Osteoblast (primary cell): ENCODE measurements around the gene MSMP. TPM values are rescaled to one million over a fixed set of nuclear protein-coding genes. Genes with fewer than 3 reads are reported as not detected.

Experiments used
- DNase-seq: peaks from one replicate; pipeline ENCODE4 v3.0.0; 2011; ENCODE audit warnings: low spot score, mixed read lengths; ENCODE audit not compliant: insufficient read length; ENCODE audit errors: missing footprints
- H2AFZ ChIP-seq: 2 replicates; pipeline ENCODE4 v1.6.0; 2011; ENCODE audit warnings: mild to moderate bottlenecking, low read length
- H3K27ac ChIP-seq: 2 replicates; pipeline ENCODE4 v1.5.1; 2011; ENCODE audit warnings: mild to moderate bottlenecking, low read depth, low read length, moderate library complexity
- H3K27me3 ChIP-seq: 2 replicates; pipeline ENCODE4 v1.6.0; 2012; ENCODE audit warnings: mild to moderate bottlenecking, control low read depth, inconsistent platforms, low read length, moderate library complexity; ENCODE audit not compliant: insufficient read depth
- H3K36me3 ChIP-seq: 2 replicates; pipeline ENCODE4 v1.5.1; 2011; ENCODE audit warnings: mild to moderate bottlenecking, low read length, control low read depth, moderate library complexity; ENCODE audit not compliant: insufficient read depth
- H3K4me1 ChIP-seq: 2 replicates; pipeline ENCODE4 v1.5.1; 2011; ENCODE audit warnings: mild to moderate bottlenecking, low read length, control low read depth, moderate library complexity; ENCODE audit not compliant: insufficient read depth
- H3K4me2 ChIP-seq: 2 replicates; pipeline ENCODE4 v1.6.0; 2011; ENCODE audit warnings: mild to moderate bottlenecking, low read length; ENCODE audit not compliant: insufficient read depth
- H3K4me3 ChIP-seq: fragments of 200-600 bp; sonication (generic); 3 replicates; pipeline ENCODE4 v1.5.1; 2012; ENCODE audit warnings: mild to moderate bottlenecking, low read length, inconsistent platforms; ENCODE audit not compliant: insufficient read depth
- H3K79me2 ChIP-seq: 2 replicates; pipeline ENCODE4 v1.6.0; 2012; ENCODE audit warnings: mild to moderate bottlenecking, low read length, control low read depth, inconsistent platforms; ENCODE audit not compliant: insufficient read depth
- H3K9me3 ChIP-seq: 2 replicates; pipeline ENCODE4 v1.5.1; 2011; ENCODE audit warnings: low read depth, low read length, control low read depth
- H4K20me1 ChIP-seq: 2 replicates; pipeline ENCODE4 v1.6.0; 2012; ENCODE audit warnings: mild to moderate bottlenecking, low read length, control low read depth; ENCODE audit not compliant: insufficient read depth
- CTCF ChIP-seq: IDR thresholded peaks from 2 replicates; pipeline ENCODE4 v1.5.1; 2011; ENCODE audit warnings: mild to moderate bottlenecking, low read depth, low read length, moderate library complexity; ENCODE audit errors: extremely low read depth
- total RNA-seq: library from RNA; depleted of rRNA; stranded (reverse); fragments of >200 nt; gene quantifications from 2 replicates; pipeline ENCODE4 v1.2.3, GENCODE V29; 2012

MSMP gene
- total RNA-seq, 1 donor: not detected

- H4K20me1 ChIP-seq: peaks cover 46% of the 10 kb centered on the region
- H3K27me3 ChIP-seq: no peaks in the 10 kb centered on the region
- no peak overlapping the region for H3K4me2 ChIP-seq
- no peaks in the 10 kb centered on the region for H3K9me3 ChIP-seq
- no peaks in the 10 kb centered on the region for H3K4me1 ChIP-seq
- peaks cover 54% of the 10 kb centered on the region for H3K79me2 ChIP-seq
- no peak for TF ChIP-seq CTCF
- no peak overlapping the region for H2AFZ ChIP-seq
- peaks cover 99% of the 10 kb centered on the region for H3K36me3 ChIP-seq
- DNase-seq: peak; percentile 10
- no peak overlapping the region for H3K4me3 ChIP-seq
- no peak overlapping the region for H3K27ac ChIP-seq
Observed at GRCh38 chr9:35714579-35715252, 39.4 kb downstream of the MSMP start.

- peaks cover 98% of the 10 kb centered on the region for H3K36me3 ChIP-seq
Observed at GRCh38 chr9:35714123-35714522, 40.0 kb downstream of the MSMP start.

DNA sequence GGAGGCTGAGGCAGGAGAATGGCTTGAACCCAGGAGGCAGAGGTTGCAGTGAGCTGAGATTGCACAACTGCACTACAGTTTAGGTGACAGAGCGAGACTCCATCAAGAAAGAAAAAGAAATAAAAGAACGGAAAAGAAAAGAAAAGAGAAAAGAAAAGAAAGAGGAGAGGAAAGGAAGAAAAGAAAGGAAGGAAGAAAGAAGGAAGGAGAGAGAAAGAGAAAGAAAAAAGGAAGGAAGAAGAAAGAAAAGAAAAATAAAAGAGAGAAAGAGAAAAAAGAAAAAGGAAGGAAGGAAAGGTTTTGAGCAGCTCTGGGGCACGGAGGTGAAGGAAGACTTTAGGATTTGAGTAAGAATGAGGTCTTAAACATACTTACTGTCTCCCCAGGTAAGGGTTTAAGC is 40.5 kb downstream of the MSMP start:
- Histone ChIP-seq H2AFZ (no peak overlapping the region), H3K27ac (no peak overlapping the region), H3K4me1 (no peaks in the 10 kb centered on the region), H4K20me1 (peaks cover 36% of the 10 kb centered on the region), H3K27me3 (no peaks in the 10 kb centered on the region), H3K4me3 (no peak overlapping the region), H3K79me2 (peaks cover 44% of the 10 kb centered on the region), H3K4me2 (no peak overlapping the region), H3K9me3 (no peaks in the 10 kb centered on the region), H3K36me3 (peaks cover 98% of the 10 kb centered on the region)
- DNase-seq: no peak
- no peak for TF ChIP-seq CTCF

More at GRCh38 chr9:35714123-35714522, 40.0 kb downstream of the MSMP start:
- H3K4me2 ChIP-seq: no peak overlapping the region
- H3K79me2 ChIP-seq: peaks cover 50% of the 10 kb centered on the region
- no peak overlapping the region for H3K27ac ChIP-seq
- peaks cover 41% of the 10 kb centered on the region for H4K20me1 ChIP-seq
- peak; percentile 8 for DNase-seq
- TF ChIP-seq CTCF: no peak
- no peaks in the 10 kb centered on the region for H3K4me1 ChIP-seq
- no peak overlapping the region for H3K4me3 ChIP-seq
- H3K9me3 ChIP-seq: no peaks in the 10 kb centered on the region
- H2AFZ ChIP-seq: no peak overlapping the region
- no peaks in the 10 kb centered on the region for H3K27me3 ChIP-seq

GRCh38 chr9:35712762-35713400 is 41.2 kb downstream of the MSMP start:
- H3K79me2 ChIP-seq: peaks cover 43% of the 10 kb centered on the region
- peak; percentile 30 for DNase-seq
- H4K20me1 ChIP-seq: peaks cover 30% of the 10 kb centered on the region
- H3K27me3 ChIP-seq: no peaks in the 10 kb centered on the region
- TF ChIP-seq CTCF: no peak
- H2AFZ ChIP-seq: no peak overlapping the region
- no peaks in the 10 kb centered on the region for H3K9me3 ChIP-seq
- no peaks in the 10 kb centered on the region for H3K4me1 ChIP-seq
- no peak overlapping the region for H3K4me3 ChIP-seq
- H3K4me2 ChIP-seq: no peak overlapping the region
- no peak overlapping the region for H3K27ac ChIP-seq
- H3K36me3 ChIP-seq: peaks cover 98% of the 10 kb centered on the region
